DOHH2 (cell line): ENCODE measurements around the gene C3orf20.

Source experiments
- CTCF ChIP-seq: fragments of 200-600 bp; sonication (generic); IDR thresholded peaks from one replicate; pipeline ENCODE4 v1.5.1; 2014; ENCODE audit warnings: antibody characterized with exemption, mild to moderate bottlenecking, low read depth, low read length; ENCODE audit not compliant: poor library complexity, severe bottlenecking
- EZH2phosphoT487 ChIP-seq: fragments of 200-600 bp; sonication (generic); IDR thresholded peaks from 2 replicates; pipeline ENCODE4 v1.6.1; 2017; ENCODE audit warnings: borderline replicate concordance, mild to moderate bottlenecking, antibody characterized with exemption, low read length, moderate library complexity, mixed read lengths

GRCh38 chr3:14631101-14631497, 43.8 kb upstream of the C3orf20 start:
- no peak for TF ChIP-seq CTCF
- TF ChIP-seq EZH2phosphoT487 = no peak
